Spleen (tissue), 7 donors: ENCODE measurements around the gene KIF12.

Experiments
- CTCF ChIP-seq, 11 experiments: fragments of 200-600 bp in 7 of 11; fragments of 450-650 bp in 4 of 11; sonication (generic) in 4 of 11; IDR thresholded peaks in 8 of 11; conservative IDR thresholded peaks in 3 of 11; 1 replicate in 7 of 11; 2 replicates in 4 of 11; pipeline versions ENCODE4 v1.4.0 to v1.8.0; 2016 to 2021; ENCODE audit warnings: antibody characterized with exemption in 11 of 11, inconsistent platforms in 4 of 11, mild to moderate bottlenecking in 1 of 11
- POLR2A ChIP-seq, 3 donors: fragments of 450-650 bp; IDR thresholded peaks; one replicate each; pipeline ENCODE4 v1.5.1; 2017; ENCODE audit warnings: antibody characterized with exemption in 3 of 3, mild to moderate bottlenecking in 1 of 3
- POLR2AphosphoS5 ChIP-seq, 3 donors: sonication (generic); formaldehyde crosslinking; IDR thresholded peaks; one replicate each; pipeline ENCODE4 v1.5.1; 2017; ENCODE audit warnings: antibody characterized with exemption in 3 of 3
- donor health status: DM: no; HTN: no; CAD: no; lungs with moderate emphysema.
- donor health status: DM: no; HTN: no; CAD: no.
- donor health status: DM: no; HTN: no; CAD: no.

GRCh38 chr9:114108016-114108833 is 9.1 kb upstream of the KIF12 start:
- TF ChIP-seq POLR2AphosphoS5 (IDR thresholded peaks at IDR 0.05) (peak in 1 of 3 donors; percentile 24), POLR2A (IDR thresholded peaks at IDR 0.05) (no peak), CTCF (IDR thresholded peaks at IDR 0.05 in 8 of 11, conservative IDR thresholded peaks at IDR 0.05 in 3 of 11) (peak; percentile 50 to 89 (median 77))
